SK-N-MC (cell line): Measurements from ENCODE around the gene ENKUR.

ENCODE experiments used
- EZH2 ChIP-seq: fragments of 200-600 bp; sonication (generic); IDR thresholded peaks from one replicate; pipeline ENCODE4 v1.6.1; 2017; ENCODE audit warnings: antibody characterized with exemption
- FOXP2 ChIP-seq: optimal IDR thresholded peaks from 2 replicates; pipeline ENCODE3; 2011; ENCODE audit warnings: mild to moderate bottlenecking, moderate library complexity; ENCODE audit not compliant: insufficient read depth; ENCODE audit errors: extremely low read length, control extremely low read depth
- POLR2AphosphoS5 ChIP-seq: IDR thresholded peaks from 2 replicates; pipeline ENCODE4 v1.6.1; 2012; ENCODE audit warnings: mild to moderate bottlenecking, low read depth, low read length, borderline replicate concordance

DNA sequence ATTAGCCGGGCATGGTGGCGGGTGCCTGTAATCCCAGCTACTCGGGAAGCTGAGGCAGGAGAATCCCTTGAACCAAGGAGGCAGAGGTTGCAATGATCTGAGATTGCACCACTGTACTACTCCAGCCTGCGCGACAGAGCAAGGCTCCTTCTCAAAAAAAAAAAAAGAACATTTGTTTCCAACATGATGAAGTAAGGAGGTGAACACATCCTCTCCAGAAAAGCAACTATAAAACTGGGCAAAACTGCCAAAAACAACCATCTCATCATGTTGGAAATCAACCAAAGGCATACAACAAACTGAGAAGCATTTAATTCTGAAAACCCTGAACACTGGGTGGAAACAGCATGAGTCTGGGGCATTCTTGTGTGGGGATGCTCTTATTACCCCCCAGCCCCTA lies 77.9 kb downstream of the ENKUR start:
- TF ChIP-seq POLR2AphosphoS5 = no peak
- TF ChIP-seq EZH2 = no peak
- TF ChIP-seq FOXP2 = no peak
